ENCODE data around the gene NPAS3.

NPAS3 gene

GRCh38 chr14:33184587-33184986 is 245.9 kb downstream of the NPAS3 start:
- no peak for DNase-seq (ENCODE audit: low read depth)

GRCh38 chr14:33186656-33187055 is 248.0 kb downstream of the NPAS3 start:
- DNase-seq (ENCODE audit: low read depth): no peak

- DNase-seq (ENCODE audit: low read depth): no peak
Observed at GRCh38 chr14:33188880-33189279, 250.2 kb downstream of the NPAS3 start.

GRCh38 chr14:33191855-33192254 is 253.2 kb downstream of the NPAS3 start:
- DNase-seq (ENCODE audit: low read depth): no peak

GRCh38 chr14:33194551-33194950 is 255.9 kb downstream of the NPAS3 start:
- DNase-seq (ENCODE audit: low read depth): no peak

- DNase-seq (ENCODE audit: low read depth): no peak
Observed at GRCh38 chr14:33198684-33199083, 260.0 kb downstream of the NPAS3 start.

GRCh38 chr14:33201116-33201515 is 262.4 kb downstream of the NPAS3 start:
- DNase-seq (ENCODE audit: low read depth): no peak

- no peak for DNase-seq (ENCODE audit: low read depth)
Observed at GRCh38 chr14:33206981-33207380, 268.3 kb downstream of the NPAS3 start.

GRCh38 chr14:33207467-33208017 is 268.9 kb downstream of the NPAS3 start:
- DNase-seq (ENCODE audit: low read depth): no peak

- no peak for DNase-seq (ENCODE audit: low read depth)
Observed at GRCh38 chr14:33210311-33210710, 271.6 kb downstream of the NPAS3 start.

- no peak for DNase-seq (ENCODE audit: low read depth)
Observed at GRCh38 chr14:33218026-33218425, 279.3 kb downstream of the NPAS3 start.

GRCh38 chr14:33219957-33220356 is 281.3 kb downstream of the NPAS3 start:
- no peak for DNase-seq (ENCODE audit: low read depth)

GRCh38 chr14:33229269-33229929 is 290.7 kb downstream of the NPAS3 start:
- DNase-seq (ENCODE audit: low read depth): no peak

- no peak for DNase-seq (ENCODE audit: low read depth)
Observed at GRCh38 chr14:33230021-33230420, 291.3 kb downstream of the NPAS3 start.

- DNase-seq (ENCODE audit: low read depth): no peak
Observed at GRCh38 chr14:33232031-33232430, 293.4 kb downstream of the NPAS3 start.

GRCh38 chr14:33237115-33237740 is 298.5 kb downstream of the NPAS3 start:
- DNase-seq (ENCODE audit: low read depth): no peak

GRCh38 chr14:33239465-33239864 is 300.8 kb downstream of the NPAS3 start:
- no peak for DNase-seq (ENCODE audit: low read depth)

- DNase-seq (ENCODE audit: low read depth): no peak
Observed at GRCh38 chr14:33240466-33240865, 301.8 kb downstream of the NPAS3 start.

GRCh38 chr14:33241331-33241730 is 302.7 kb downstream of the NPAS3 start:
- DNase-seq (ENCODE audit: low read depth): no peak

GRCh38 chr14:33249233-33249820 is 310.6 kb downstream of the NPAS3 start:
- no peak for DNase-seq (ENCODE audit: low read depth)

- no peak for DNase-seq (ENCODE audit: low read depth)
Observed at GRCh38 chr14:33250963-33251362, 312.3 kb downstream of the NPAS3 start.

GRCh38 chr14:33254342-33254741 is 315.7 kb downstream of the NPAS3 start:
- no peak for DNase-seq (ENCODE audit: low read depth)

GRCh38 chr14:33254861-33255395 is 316.2 kb downstream of the NPAS3 start:
- DNase-seq (ENCODE audit: low read depth): no peak
